ENCODE measurements around the gene PPARA. TPM values are rescaled to one million over a fixed set of nuclear protein-coding genes. Genes with fewer than 3 reads are reported as not detected.
"Not testable (repeated sequence)": the region's sequence is repeated elsewhere in the genome, so short reads cannot be mapped to it uniquely, and the experiment has no call there.

The PPARA gene
- total RNA-seq, 1 donor from 2014 or later, result 8.4 TPM

GRCh38 chr22:46198806-46199205, 48.5 kb downstream of the PPARA start:
- peaks cover 13% of the 10 kb centered on the region for H3K4me1 Mint-ChIP-seq (ENCODE audit: low read depth, unreplicated experiment)
- not testable (repeated sequence) for H3K36me3 ChIP-seq (ENCODE audit: insufficient read depth, low read length); H3K27ac ChIP-seq (ENCODE audit: low read depth, low read length); H3K27me3 Mint-ChIP-seq (ENCODE audit: low read depth, unreplicated experiment); H3K4me2 ChIP-seq (ENCODE audit: low read length); H3K36me3 Mint-ChIP-seq (ENCODE audit: low read depth, unreplicated experiment); H3K4me3 Mint-ChIP-seq (ENCODE audit: unreplicated experiment); H2AFZ ChIP-seq (ENCODE audit: low read depth, low read length); H3K9ac ChIP-seq (ENCODE audit: low read length); DNase-seq (ENCODE audit: low read depth); FAIRE-seq; H3K4me1 ChIP-seq (ENCODE audit: insufficient read depth, low read length); H3K27me3 ChIP-seq (ENCODE audit: insufficient read depth, low read length); H3K27ac Mint-ChIP-seq (ENCODE audit: unreplicated experiment); H4K20me1 ChIP-seq (ENCODE audit: insufficient read depth, low read length); H3K9me3 Mint-ChIP-seq (ENCODE audit: unreplicated experiment); H3K9me3 ChIP-seq (ENCODE audit: insufficient read depth, low read depth, low read length); H3K4me3 ChIP-seq (ENCODE audit: insufficient read depth, low read depth, low read length); H3K79me2 ChIP-seq (ENCODE audit: insufficient read depth, low read length)

GRCh38 chr22:46201059-46201757, 50.9 kb downstream of the PPARA start:
- no peak overlapping the region for H3K4me2 ChIP-seq (ENCODE audit: low read length)
- H3K79me2 ChIP-seq (ENCODE audit: insufficient read depth, low read length), result no peaks in the 10 kb centered on the region
- FAIRE-seq (no peak), DNase-seq (ENCODE audit: low read depth) (no peak)
- H3K27me3 ChIP-seq (ENCODE audit: insufficient read depth, low read length), result no peaks in the 10 kb centered on the region
- no peaks in the 10 kb centered on the region for H3K36me3 ChIP-seq (ENCODE audit: insufficient read depth, low read length)
- no peak for TF ChIP-seq CTCF (IDR thresholded peaks at IDR 0.05; ENCODE audit: insufficient read depth, low read depth, low read length)
- TF ChIP-seq EZH2 (IDR thresholded peaks at IDR 0.05; ENCODE audit: insufficient read depth, low read length), result no peak
- no peak overlapping the region for H3K9ac ChIP-seq (ENCODE audit: low read length)
- peaks cover 8% of the 10 kb centered on the region for H3K4me1 Mint-ChIP-seq (ENCODE audit: low read depth, unreplicated experiment)
- H3K4me1 ChIP-seq (ENCODE audit: insufficient read depth, low read length), result no peaks in the 10 kb centered on the region
- H3K27ac Mint-ChIP-seq (ENCODE audit: unreplicated experiment), result no peak overlapping the region
- H3K4me3 Mint-ChIP-seq (ENCODE audit: unreplicated experiment), result no peak overlapping the region
- peaks cover 9% of the 10 kb centered on the region for H3K36me3 Mint-ChIP-seq (ENCODE audit: low read depth, unreplicated experiment)
- no peak overlapping the region for H3K4me3 ChIP-seq (ENCODE audit: insufficient read depth, low read depth, low read length)
- no peak overlapping the region for H2AFZ ChIP-seq (ENCODE audit: low read depth, low read length)
- H3K9me3 ChIP-seq (ENCODE audit: insufficient read depth, low read depth, low read length), result no peaks in the 10 kb centered on the region
- no peaks in the 10 kb centered on the region for H4K20me1 ChIP-seq (ENCODE audit: insufficient read depth, low read length)
- H3K27me3 Mint-ChIP-seq (ENCODE audit: low read depth, unreplicated experiment), result no peaks in the 10 kb centered on the region
- no peak overlapping the region for H3K27ac ChIP-seq (ENCODE audit: low read depth, low read length)
- H3K9me3 Mint-ChIP-seq (ENCODE audit: unreplicated experiment), result peaks cover 3% of the 10 kb centered on the region

GRCh38 chr22:46202897-46203600, 52.7 kb downstream of the PPARA start:
- no peaks in the 10 kb centered on the region for H3K27me3 ChIP-seq (ENCODE audit: insufficient read depth, low read length)
- no peak overlapping the region for H3K9ac ChIP-seq (ENCODE audit: low read length)
- H3K79me2 ChIP-seq (ENCODE audit: insufficient read depth, low read length), result no peaks in the 10 kb centered on the region
- no peak overlapping the region for H3K4me3 Mint-ChIP-seq (ENCODE audit: unreplicated experiment)
- H3K27ac ChIP-seq (ENCODE audit: low read depth, low read length), result no peak overlapping the region
- peaks cover 9% of the 10 kb centered on the region for H3K36me3 Mint-ChIP-seq (ENCODE audit: low read depth, unreplicated experiment)
- H3K9me3 ChIP-seq (ENCODE audit: insufficient read depth, low read depth, low read length), result no peaks in the 10 kb centered on the region
- no peaks in the 10 kb centered on the region for H3K4me1 ChIP-seq (ENCODE audit: insufficient read depth, low read length)
- no peak overlapping the region for H3K4me3 ChIP-seq (ENCODE audit: insufficient read depth, low read depth, low read length)
- TF ChIP-seq EZH2 (IDR thresholded peaks at IDR 0.05; ENCODE audit: insufficient read depth, low read length) (no peak), CTCF (IDR thresholded peaks at IDR 0.05; ENCODE audit: insufficient read depth, low read depth, low read length) (no peak)
- H3K4me1 Mint-ChIP-seq (ENCODE audit: low read depth, unreplicated experiment), result peaks cover 8% of the 10 kb centered on the region
- peaks cover 3% of the 10 kb centered on the region for H3K9me3 Mint-ChIP-seq (ENCODE audit: unreplicated experiment)
- H3K27ac Mint-ChIP-seq (ENCODE audit: unreplicated experiment), result no peak overlapping the region
- DNase-seq (ENCODE audit: low read depth) (no peak), FAIRE-seq (no peak)
- no peaks in the 10 kb centered on the region for H3K36me3 ChIP-seq (ENCODE audit: insufficient read depth, low read length)
- H3K4me2 ChIP-seq (ENCODE audit: low read length), result no peak overlapping the region
- H2AFZ ChIP-seq (ENCODE audit: low read depth, low read length), result no peak overlapping the region
- no peaks in the 10 kb centered on the region for H4K20me1 ChIP-seq (ENCODE audit: insufficient read depth, low read length)
- H3K27me3 Mint-ChIP-seq (ENCODE audit: low read depth, unreplicated experiment), result no peaks in the 10 kb centered on the region

Measured in astrocyte (in vitro differentiated cells and primary cell).